ENCODE results near the gene COMMD1. TPM values are rescaled to one million over a fixed set of nuclear protein-coding genes. Genes with fewer than 3 reads are reported as not detected.

Gene COMMD1
- total and polyA plus RNA-seq, 4 experiments from 2014 or later: 16.7 to 63.9 (median 34.2) TPM

DNA sequence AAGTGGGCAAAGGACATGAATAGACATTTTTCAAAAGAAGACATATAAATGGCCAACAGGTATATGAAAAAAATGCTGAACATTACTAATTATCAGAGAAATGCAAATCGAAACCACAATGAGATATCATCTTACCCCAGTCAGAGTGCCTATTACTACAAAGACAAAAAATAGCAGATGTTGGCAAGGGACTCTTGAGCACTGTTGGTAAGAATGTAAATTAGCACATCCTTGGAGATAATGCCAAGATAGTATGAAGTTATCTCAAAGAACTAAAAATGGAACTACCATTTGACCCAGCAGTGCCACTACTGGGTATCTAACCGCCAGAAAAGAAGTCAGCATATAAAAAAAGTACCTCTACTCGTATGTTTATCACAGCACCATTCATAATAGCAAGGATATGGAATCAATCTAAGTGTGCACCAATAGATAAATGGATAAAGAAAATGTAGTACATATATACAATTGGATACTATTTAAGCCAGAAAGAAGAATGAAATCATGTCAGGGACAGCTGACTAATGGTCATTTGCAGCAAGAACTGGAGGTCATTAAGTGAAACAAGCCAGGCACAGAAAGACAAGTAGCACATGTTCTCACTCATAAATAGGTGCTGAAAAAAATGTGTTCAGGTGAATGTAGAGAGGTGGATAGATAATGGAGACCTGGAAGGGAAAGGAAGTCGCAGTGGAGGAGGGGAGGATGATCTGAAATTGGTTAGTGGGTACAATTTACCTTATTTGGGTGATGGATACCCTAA lies 148.7 kb downstream of the COMMD1 start:
- Mint-ChIP-seq H3K4me1 (peaks cover 19 to 24% (median 20%) of the 10 kb centered on the region in 4 donors), H3K36me3 (peaks cover under 1 to 1% of the 10 kb centered on the region in 2 donors), H3K27me3 (no peaks in the 10 kb centered on the region), H3K9me3 (peaks cover 0 to 5% (median 0%) of the 10 kb centered on the region in 8 donors), H3K27ac (no peak overlapping the region), H3K4me3 (no peak overlapping the region)
- Histone ChIP-seq H3K27me3 (ENCODE audit: insufficient read depth, low read length) (no peaks in the 10 kb centered on the region), H3K27ac (ENCODE audit: low read depth, low read length) (no peak overlapping the region), H3K36me3 (ENCODE audit: insufficient read depth, low read length) (no peaks in the 10 kb centered on the region), H3K4me3 (ENCODE audit: low read length in 2 of 2) (no peak overlapping the region), H3K9me3 (ENCODE audit: control insufficient read depth in 1 of 2, low read length in 2 of 2) (no peaks in the 10 kb centered on the region), H3K4me1 (ENCODE audit: insufficient read depth, low read length) (peaks cover 11% of the 10 kb centered on the region)
- intact Hi-C loops (cut with micrococcal nuclease): no loop called here
- POLR2A ChIA-PET (ENCODE audit: partially characterized antibody): no interaction called here
- CTCF ChIA-PET (ENCODE audit: partially characterized antibody): no interaction called here
- DNase-seq: no peak

GRCh38 chr2:62054916-62055450 lies 149.5 kb downstream of the COMMD1 start:
- no peaks in the 10 kb centered on the region for H3K36me3 ChIP-seq (ENCODE audit: insufficient read depth, low read length)
- H3K27me3 Mint-ChIP-seq: no peaks in the 10 kb centered on the region
- peaks cover 0 to 5% (median 0%) of the 10 kb centered on the region in 8 donors for H3K9me3 Mint-ChIP-seq
- DNase-seq: no peak
- peaks cover 11% of the 10 kb centered on the region for H3K4me1 ChIP-seq (ENCODE audit: insufficient read depth, low read length)
- H3K27me3 ChIP-seq (ENCODE audit: insufficient read depth, low read length): no peaks in the 10 kb centered on the region
- H3K4me3 ChIP-seq (ENCODE audit: low read length in 2 of 2): no peak overlapping the region
- H3K27ac Mint-ChIP-seq: peak overlapping the region in 1 of 7 donors; percentile 26
- H3K4me3 Mint-ChIP-seq: no peak overlapping the region
- H3K36me3 Mint-ChIP-seq: peaks cover 7 to 8% of the 10 kb centered on the region in 2 donors
- H3K9me3 ChIP-seq (ENCODE audit: control insufficient read depth in 1 of 2, low read length in 2 of 2): no peaks in the 10 kb centered on the region
- no peak overlapping the region for H3K27ac ChIP-seq (ENCODE audit: low read depth, low read length)
- ChIA-PET POLR2A (ENCODE audit: partially characterized antibody) (no interaction called here), CTCF (ENCODE audit: partially characterized antibody) (interaction anchor here (1.0 kb wide), 1 partner anchor 9 kb away, joined by 3 read pairs; no protein-coding TSS in a partner anchor)
- H3K4me1 Mint-ChIP-seq: peaks cover 20 to 24% (median 20%) of the 10 kb centered on the region in 4 donors
- intact Hi-C loops (cut with micrococcal nuclease): no loop called here

- Mint-ChIP-seq H3K4me1 (peaks cover 20 to 24% (median 20%) of the 10 kb centered on the region in 4 donors), H3K27me3 (no peaks in the 10 kb centered on the region), H3K36me3 (peaks cover 7 to 13% of the 10 kb centered on the region in 2 donors), H3K4me3 (no peak overlapping the region), H3K9me3 (peaks cover 0 to 11% (median 2%) of the 10 kb centered on the region in 8 donors), H3K27ac (no peak overlapping the region)
- no peak overlapping the region for H3K4me3 ChIP-seq (ENCODE audit: low read length in 2 of 2)
- no peaks in the 10 kb centered on the region for H3K27me3 ChIP-seq (ENCODE audit: insufficient read depth, low read length)
- peaks cover 11% of the 10 kb centered on the region for H3K4me1 ChIP-seq (ENCODE audit: insufficient read depth, low read length)
- H3K27ac ChIP-seq (ENCODE audit: low read depth, low read length): no peak overlapping the region
- no peak for DNase-seq
- CTCF ChIA-PET (ENCODE audit: partially characterized antibody): interaction anchor here (1.0 kb wide), 1 partner anchor 10 kb away, joined by 3 read pairs; no protein-coding TSS in a partner anchor
- POLR2A ChIA-PET (ENCODE audit: partially characterized antibody): no interaction called here
- intact Hi-C loops (cut with micrococcal nuclease): no loop called here
- H3K9me3 ChIP-seq (ENCODE audit: control insufficient read depth in 1 of 2, low read length in 2 of 2): no peaks in the 10 kb centered on the region
- H3K36me3 ChIP-seq (ENCODE audit: insufficient read depth, low read length): no peaks in the 10 kb centered on the region
Measured at GRCh38 chr2:62055724-62056336, 150.4 kb downstream of the COMMD1 start.

DNA sequence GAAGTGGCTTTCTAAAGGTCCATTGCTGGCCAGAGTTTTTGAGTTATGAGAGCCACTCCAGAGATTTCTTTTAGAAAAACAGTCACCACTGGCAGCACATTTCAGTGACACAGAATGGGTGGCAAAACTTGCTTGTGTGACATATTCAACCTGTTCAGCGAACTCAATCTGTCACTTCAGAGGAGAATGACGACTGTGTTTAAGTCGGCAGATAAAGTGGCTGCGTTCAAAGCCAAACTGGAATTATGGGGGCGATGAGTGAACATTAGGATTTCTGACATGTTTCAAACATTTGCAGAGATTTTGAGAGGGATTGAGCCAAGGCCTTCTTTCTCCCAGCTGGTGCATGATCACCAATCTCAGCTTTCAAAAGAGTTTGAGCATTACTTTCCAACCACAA lies 150.9 kb downstream of the COMMD1 start:
- ChIA-PET POLR2A (ENCODE audit: partially characterized antibody) (no interaction called here), CTCF (ENCODE audit: partially characterized antibody) (interaction anchor here (1.0 kb wide), 1 partner anchor 10 kb away, joined by 3 read pairs; no protein-coding TSS in a partner anchor)
- Histone ChIP-seq H3K27ac (ENCODE audit: low read depth, low read length) (no peak overlapping the region), H3K27me3 (ENCODE audit: insufficient read depth, low read length) (no peaks in the 10 kb centered on the region), H3K4me3 (ENCODE audit: low read length in 2 of 2) (no peak overlapping the region), H3K36me3 (ENCODE audit: insufficient read depth, low read length) (no peaks in the 10 kb centered on the region), H3K4me1 (ENCODE audit: insufficient read depth, low read length) (peaks cover 11% of the 10 kb centered on the region), H3K9me3 (ENCODE audit: control insufficient read depth in 1 of 2, low read length in 2 of 2) (no peaks in the 10 kb centered on the region)
- peaks cover 20 to 24% (median 20%) of the 10 kb centered on the region in 4 donors for H3K4me1 Mint-ChIP-seq
- intact Hi-C loops (cut with micrococcal nuclease): no loop called here
- peaks cover 0 to 15% (median 2%) of the 10 kb centered on the region in 8 donors for H3K9me3 Mint-ChIP-seq
- no peak overlapping the region for H3K4me3 Mint-ChIP-seq
- peaks cover 10 to 15% of the 10 kb centered on the region in 2 donors for H3K36me3 Mint-ChIP-seq
- no peak for DNase-seq
- no peaks in the 10 kb centered on the region for H3K27me3 Mint-ChIP-seq
- no peak overlapping the region for H3K27ac Mint-ChIP-seq

GRCh38 chr2:62065243-62065642 lies 159.8 kb downstream of the COMMD1 start:
- Mint-ChIP-seq H3K27ac (no peak overlapping the region), H3K27me3 (no peaks in the 10 kb centered on the region), H3K9me3 (peaks cover 0 to 10% (median 2%) of the 10 kb centered on the region in 8 donors), H3K36me3 (peaks cover 6 to 26% of the 10 kb centered on the region in 2 donors), H3K4me3 (no peak overlapping the region), H3K4me1 (no peaks in the 10 kb centered on the region)
- DNase-seq: no peak
- POLR2A ChIA-PET (ENCODE audit: partially characterized antibody): no interaction called here
- CTCF ChIA-PET (ENCODE audit: partially characterized antibody): no interaction called here
- Histone ChIP-seq H3K27me3 (ENCODE audit: insufficient read depth, low read length) (no peaks in the 10 kb centered on the region), H3K27ac (ENCODE audit: low read depth, low read length) (no peak overlapping the region), H3K36me3 (ENCODE audit: insufficient read depth, low read length) (no peaks in the 10 kb centered on the region), H3K9me3 (ENCODE audit: control insufficient read depth in 1 of 2, low read length in 2 of 2) (no peaks in the 10 kb centered on the region), H3K4me1 (ENCODE audit: insufficient read depth, low read length) (no peaks in the 10 kb centered on the region), H3K4me3 (ENCODE audit: low read length in 2 of 2) (no peak overlapping the region)
- intact Hi-C loops (cut with micrococcal nuclease): no loop called here

- peaks cover 0 to 2% (median under 1%) of the 10 kb centered on the region in 4 donors for H3K4me1 Mint-ChIP-seq
- peaks cover 9 to 38% of the 10 kb centered on the region in 2 donors for H3K36me3 Mint-ChIP-seq
- H3K9me3 Mint-ChIP-seq: peaks cover 0 to 9% (median 4%) of the 10 kb centered on the region in 8 donors
- no peaks in the 10 kb centered on the region for H3K36me3 ChIP-seq (ENCODE audit: insufficient read depth, low read length)
- no peaks in the 10 kb centered on the region for H3K9me3 ChIP-seq (ENCODE audit: control insufficient read depth in 1 of 2, low read length in 2 of 2)
- intact Hi-C loops (cut with micrococcal nuclease): no loop called here
- CTCF ChIA-PET (ENCODE audit: partially characterized antibody): no interaction called here
- no peaks in the 10 kb centered on the region for H3K27me3 Mint-ChIP-seq
- no peak for DNase-seq
- no peak overlapping the region for H3K27ac ChIP-seq (ENCODE audit: low read depth, low read length)
- H3K4me3 ChIP-seq (ENCODE audit: low read length in 2 of 2): no peak overlapping the region
- H3K27ac Mint-ChIP-seq: no peak overlapping the region
- no peaks in the 10 kb centered on the region for H3K27me3 ChIP-seq (ENCODE audit: insufficient read depth, low read length)
- POLR2A ChIA-PET (ENCODE audit: partially characterized antibody): no interaction called here
- H3K4me3 Mint-ChIP-seq: no peak overlapping the region
- H3K4me1 ChIP-seq (ENCODE audit: insufficient read depth, low read length): no peaks in the 10 kb centered on the region
Measured at GRCh38 chr2:62071126-62071598, 165.7 kb downstream of the COMMD1 start.

Measured in CD4-positive, alpha-beta memory T cell (primary cell).